ENCODE results near the gene RGPD6.
"Not testable (repeated sequence)": the region's sequence is repeated elsewhere in the genome, so short reads cannot be mapped to it uniquely, and the experiment has no call there.

- TF ChIP-seq CTCF (conservative IDR thresholded peaks at IDR 0.05; ENCODE audit: low read depth in 2 of 2); POLR2AphosphoS5 (IDR thresholded peaks at IDR 0.05; ENCODE audit: low read depth); NANOG (IDR thresholded peaks at IDR 0.05; ENCODE audit: borderline replicate concordance); EZH2 (IDR thresholded peaks at IDR 0.05; ENCODE audit: low read depth, unreplicated experiment); CREB1 (CRISPR knock-in tag; IDR thresholded peaks at IDR 0.05; ENCODE audit: low read depth); STAT1 (IDR thresholded peaks at IDR 0.05; ENCODE audit: unreplicated experiment); JUNB (IDR thresholded peaks at IDR 0.05; ENCODE audit: unreplicated experiment); EZH2phosphoT487 (IDR thresholded peaks at IDR 0.05; ENCODE audit: unreplicated experiment); ZNF331 (CRISPR knock-in tag; IDR thresholded peaks at IDR 0.05; ENCODE audit: low read depth); ZNF114 (CRISPR knock-in tag; IDR thresholded peaks at IDR 0.05); ZNF462 (CRISPR knock-in tag; IDR thresholded peaks at IDR 0.05): not testable (repeated sequence)
- TF ChIP-seq, protein P1, sequence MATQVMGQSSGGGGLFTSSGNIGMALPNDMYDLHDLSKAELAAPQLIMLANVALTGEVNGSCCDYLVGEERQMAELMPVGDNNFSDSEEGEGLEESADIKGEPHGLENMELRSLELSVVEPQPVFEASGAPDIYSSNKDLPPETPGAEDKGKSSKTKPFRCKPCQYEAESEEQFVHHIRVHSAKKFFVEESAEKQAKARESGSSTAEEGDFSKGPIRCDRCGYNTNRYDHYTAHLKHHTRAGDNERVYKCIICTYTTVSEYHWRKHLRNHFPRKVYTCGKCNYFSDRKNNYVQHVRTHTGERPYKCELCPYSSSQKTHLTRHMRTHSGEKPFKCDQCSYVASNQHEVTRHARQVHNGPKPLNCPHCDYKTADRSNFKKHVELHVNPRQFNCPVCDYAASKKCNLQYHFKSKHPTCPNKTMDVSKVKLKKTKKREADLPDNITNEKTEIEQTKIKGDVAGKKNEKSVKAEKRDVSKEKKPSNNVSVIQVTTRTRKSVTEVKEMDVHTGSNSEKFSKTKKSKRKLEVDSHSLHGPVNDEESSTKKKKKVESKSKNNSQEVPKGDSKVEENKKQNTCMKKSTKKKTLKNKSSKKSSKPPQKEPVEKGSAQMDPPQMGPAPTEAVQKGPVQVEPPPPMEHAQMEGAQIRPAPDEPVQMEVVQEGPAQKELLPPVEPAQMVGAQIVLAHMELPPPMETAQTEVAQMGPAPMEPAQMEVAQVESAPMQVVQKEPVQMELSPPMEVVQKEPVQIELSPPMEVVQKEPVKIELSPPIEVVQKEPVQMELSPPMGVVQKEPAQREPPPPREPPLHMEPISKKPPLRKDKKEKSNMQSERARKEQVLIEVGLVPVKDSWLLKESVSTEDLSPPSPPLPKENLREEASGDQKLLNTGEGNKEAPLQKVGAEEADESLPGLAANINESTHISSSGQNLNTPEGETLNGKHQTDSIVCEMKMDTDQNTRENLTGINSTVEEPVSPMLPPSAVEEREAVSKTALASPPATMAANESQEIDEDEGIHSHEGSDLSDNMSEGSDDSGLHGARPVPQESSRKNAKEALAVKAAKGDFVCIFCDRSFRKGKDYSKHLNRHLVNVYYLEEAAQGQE (IDR thresholded peaks at IDR 0.05; ENCODE audit: unreplicated experiment) = not testable (repeated sequence)
- TF ChIP-seq, protein P2, sequence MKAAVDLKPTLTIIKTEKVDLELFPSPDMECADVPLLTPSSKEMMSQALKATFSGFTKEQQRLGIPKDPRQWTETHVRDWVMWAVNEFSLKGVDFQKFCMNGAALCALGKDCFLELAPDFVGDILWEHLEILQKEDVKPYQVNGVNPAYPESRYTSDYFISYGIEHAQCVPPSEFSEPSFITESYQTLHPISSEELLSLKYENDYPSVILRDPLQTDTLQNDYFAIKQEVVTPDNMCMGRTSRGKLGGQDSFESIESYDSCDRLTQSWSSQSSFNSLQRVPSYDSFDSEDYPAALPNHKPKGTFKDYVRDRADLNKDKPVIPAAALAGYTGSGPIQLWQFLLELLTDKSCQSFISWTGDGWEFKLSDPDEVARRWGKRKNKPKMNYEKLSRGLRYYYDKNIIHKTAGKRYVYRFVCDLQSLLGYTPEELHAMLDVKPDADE (IDR thresholded peaks at IDR 0.05) = not testable (repeated sequence)
Measured at GRCh38 chr2:110472171-110473058, 104.6 kb downstream of the RGPD6 start, which contains the start of gene LIMS4.

Data from GM23338 (cell line).